A549 (cell line): ENCODE data around the gene UBE2S. TPM values are rescaled to one million over a fixed set of nuclear protein-coding genes. Genes with fewer than 3 reads are reported as not detected.
"Not testable (repeated sequence)": the region's sequence is repeated elsewhere in the genome, so short reads cannot be mapped to it uniquely, and the experiment has no call there.

ENCODE experiments used
- ATAC-seq, 2 experiments: fragments of 200-7000 bp in 1 of 2; fragments of >200 bp in 1 of 2; cut with Nextera tagmentation in 1 of 2; cut with Tn5 transposase in 1 of 2; 3 replicates each; pipeline versions ENCODE4 v1.8.0 to v1.9.1; 2018 to 2020; ENCODE audit warnings: mild to moderate bottlenecking in 1 of 2, moderate library complexity in 1 of 2
- CTCF ChIA-PET: fragments of 300-600 bp; sonication (Branson Sonifier 250); formaldehyde crosslinking; extraction: SDS; loops from one replicate; lab custom pipeline; 2021; ENCODE audit warnings: antibody characterized with exemption, inconsistent platforms; lab: Yijun Ruan, JAX
- POLR2A ChIA-PET: fragments of 350-600 bp; formaldehyde crosslinking; extraction: SDS; loops from one replicate; lab custom pipeline; 2021; ENCODE audit warnings: antibody characterized with exemption, inconsistent platforms; lab: Yijun Ruan, JAX
- DNase-seq, 2 experiments: peaks; one replicate each; pipeline versions ENCODE4 v3.0.0 to v3.0.0-alpha.2; 2011 to 2016; ENCODE audit warnings: low read depth in 1 of 2, low spot score in 1 of 2
- FAIRE-seq: peaks from 2 replicates; lab custom pipeline; 2011; peaks lifted over from hg19 to GRCh38; lab: Jason Lieb, UNC
- H3K27ac ChIP-seq, 2 experiments: fragments of >200 bp; sonication (Bioruptor Twin); formaldehyde crosslinking; 3 replicates each; pipeline ENCODE4 v1.5.1; 2016 to 2017
- H3K4me1 ChIP-seq: fragments of >200 bp; sonication (Bioruptor Twin); formaldehyde crosslinking; 3 replicates; pipeline ENCODE4 v1.6.1; 2016
- H3K4me2 ChIP-seq: fragments of >200 bp; sonication (Bioruptor Twin); formaldehyde crosslinking; 3 replicates; pipeline ENCODE4 v1.6.1; 2016
- H3K4me3 ChIP-seq: fragments of >200 bp; sonication (Bioruptor Twin); formaldehyde crosslinking; 3 replicates; pipeline ENCODE4 v1.5.1; 2016
- H3K9me3 ChIP-seq: fragments of >200 bp; sonication (Bioruptor Twin); formaldehyde crosslinking; 3 replicates; pipeline ENCODE4 v1.6.1; 2016
- CHD2 ChIP-seq: fragments of 150-350 bp; IDR thresholded peaks from 2 replicates; pipeline ENCODE4 v1.6.1; 2014; ENCODE audit warnings: low read length; ENCODE audit not compliant: partially characterized antibody
- CHD4 ChIP-seq: fragments of 200-600 bp; sonication (generic); IDR thresholded peaks from 2 replicates; pipeline ENCODE4 v1.6.1; 2016; ENCODE audit warnings: antibody characterized with exemption, mild to moderate bottlenecking, borderline replicate concordance
- ESRRA ChIP-seq: fragments of 150-350 bp; IDR thresholded peaks from 2 replicates; pipeline ENCODE4 v1.6.1; 2014; ENCODE audit warnings: mild to moderate bottlenecking, low read length, borderline replicate concordance
- HDAC2 ChIP-seq: fragments of 200-600 bp; sonication (generic); IDR thresholded peaks from 2 replicates; pipeline ENCODE4 v1.6.1; 2016
- HOXA7 ChIP-seq: fragments of 250-450 bp; sonication (Bioruptor Pico); IDR thresholded peaks from 2 replicates; pipeline ENCODE4 v1.5.0; 2020; ENCODE audit warnings: mild to moderate bottlenecking, moderate library complexity
- HOXB13 ChIP-seq: fragments of 250-450 bp; sonication (Bioruptor Pico); IDR thresholded peaks from 2 replicates; pipeline ENCODE4 v1.5.0; 2020; ENCODE audit warnings: low read depth, mild to moderate bottlenecking, moderate library complexity
- KDM1A ChIP-seq: fragments of 200-600 bp; sonication (generic); IDR thresholded peaks from 2 replicates; pipeline ENCODE4 v1.6.1; 2016; ENCODE audit warnings: low read depth, mild to moderate bottlenecking
- KDM5A ChIP-seq: fragments of 200-600 bp; sonication (generic); IDR thresholded peaks from 2 replicates; pipeline ENCODE4 v1.6.1; 2016; ENCODE audit warnings: antibody characterized with exemption, mild to moderate bottlenecking
- MAFK ChIP-seq: fragments of 450-650 bp; IDR thresholded peaks from 2 replicates; pipeline ENCODE4 v1.6.1; 2014; ENCODE audit not compliant: partially characterized antibody
- MAZ ChIP-seq: fragments of 150-350 bp; IDR thresholded peaks from 2 replicates; pipeline ENCODE4 v1.6.1; 2014; ENCODE audit warnings: antibody characterized with exemption, low read depth, low read length, borderline replicate concordance
- MYC ChIP-seq: IDR thresholded peaks from 2 replicates; pipeline ENCODE4 v1.6.1; 2012; ENCODE audit warnings: mild to moderate bottlenecking, inconsistent platforms, low read length, improper control_type of control experiment, borderline replicate concordance
- NPAS2 ChIP-seq: fragments of 250-450 bp; sonication (Bioruptor Pico); IDR thresholded peaks from 2 replicates; pipeline ENCODE4 v1.8.0; 2022; ENCODE audit warnings: mild to moderate bottlenecking, moderate library complexity, borderline replicate concordance
- ZFP36 ChIP-seq: fragments of 450-650 bp; IDR thresholded peaks from 2 replicates; pipeline ENCODE4 v1.6.1; 2014; ENCODE audit warnings: borderline replicate concordance; ENCODE audit not compliant: partially characterized antibody
- WGBS: methylation state at CpG from one replicate; pipeline ENCODE4 v1.1.6; 2017; ENCODE audit errors: missing lambda C conversion rate; 5-methylcytosine and 5-hydroxymethylcytosine counted together
- polyA plus RNA-seq, 4 experiments: library from polyadenylated mRNA; depleted of rRNA in 3 of 4; stranded (reverse); fragments of >200 nt; fragmentation: RNase III in 1 of 4; extraction: RNeasy Plus Mini Kit Qiagen cat#74134 plus additional on column Dnase treatment in 1 of 4; gene quantifications; 2 replicates in 3 of 4; 3 replicates in 1 of 4; pipeline ENCODE4 v1.2.3, GENCODE V29; 2011 to 2017
- TF ChIP-seq, protein P1 (sequence below): IDR thresholded peaks from 2 replicates; pipeline ENCODE4 v1.6.1; 2012
- TF ChIP-seq, protein P2 (sequence below): fragments of >200 bp; sonication (Bioruptor Twin); formaldehyde crosslinking; IDR thresholded peaks from 3 replicates; pipeline ENCODE4 v1.5.1; 2016
- TF ChIP-seq, protein P3 (sequence below): fragments of 250-450 bp; sonication (Bioruptor Pico); IDR thresholded peaks from 2 replicates; pipeline ENCODE4 v1.5.0; 2020; ENCODE audit warnings: low read depth, mild to moderate bottlenecking, moderate library complexity
- TF ChIP-seq, protein P4 (sequence below): fragments of >200 bp; sonication (Bioruptor Twin); formaldehyde crosslinking; IDR thresholded peaks from 3 replicates; pipeline ENCODE4 v1.6.1; 2016
- TF ChIP-seq, protein P5 (sequence below): fragments of 450-650 bp; IDR thresholded peaks from 2 replicates; pipeline ENCODE4 v1.6.1; 2014; ENCODE audit warnings: antibody characterized with exemption

UBE2S gene
- polyA plus RNA-seq, 2 of the 4 experiments (the other 2 are of a cell fraction): 139 to 295 TPM

DNA sequence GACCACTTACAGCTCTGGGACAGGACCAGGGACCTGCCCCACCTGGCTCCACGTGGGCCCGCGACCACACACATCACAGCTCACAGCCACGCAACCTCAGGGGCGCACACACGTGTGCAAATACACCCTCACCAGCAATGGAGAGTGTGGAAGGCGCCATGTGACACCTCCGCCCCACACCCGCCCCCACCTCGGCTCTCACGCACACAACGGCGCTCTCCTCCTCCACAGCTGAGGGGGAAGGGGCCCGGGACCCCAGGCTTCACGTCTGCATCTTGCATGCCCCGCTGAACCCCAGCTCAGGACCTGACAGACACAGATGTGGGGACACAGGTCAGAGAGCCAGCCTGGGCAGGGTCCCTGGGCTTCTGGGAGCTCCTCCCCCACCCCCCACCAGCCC, 41.9 kb upstream of the UBE2S start:
- FAIRE-seq (no peak), ATAC-seq (no peak), DNase-seq (no peak)
- POLR2A ChIA-PET: no interaction called here
- no peak for TF ChIP-seq HDAC2
- no peak for TF ChIP-seq HOXA7 (CRISPR knock-in tag)
- TF ChIP-seq, protein P1, sequence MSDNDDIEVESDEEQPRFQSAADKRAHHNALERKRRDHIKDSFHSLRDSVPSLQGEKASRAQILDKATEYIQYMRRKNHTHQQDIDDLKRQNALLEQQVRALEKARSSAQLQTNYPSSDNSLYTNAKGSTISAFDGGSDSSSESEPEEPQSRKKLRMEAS: no peak
- TF ChIP-seq MAZ: no peak
- TF ChIP-seq ESRRA: no peak
- no peak for TF ChIP-seq KDM5A
- TF ChIP-seq, protein P2, sequence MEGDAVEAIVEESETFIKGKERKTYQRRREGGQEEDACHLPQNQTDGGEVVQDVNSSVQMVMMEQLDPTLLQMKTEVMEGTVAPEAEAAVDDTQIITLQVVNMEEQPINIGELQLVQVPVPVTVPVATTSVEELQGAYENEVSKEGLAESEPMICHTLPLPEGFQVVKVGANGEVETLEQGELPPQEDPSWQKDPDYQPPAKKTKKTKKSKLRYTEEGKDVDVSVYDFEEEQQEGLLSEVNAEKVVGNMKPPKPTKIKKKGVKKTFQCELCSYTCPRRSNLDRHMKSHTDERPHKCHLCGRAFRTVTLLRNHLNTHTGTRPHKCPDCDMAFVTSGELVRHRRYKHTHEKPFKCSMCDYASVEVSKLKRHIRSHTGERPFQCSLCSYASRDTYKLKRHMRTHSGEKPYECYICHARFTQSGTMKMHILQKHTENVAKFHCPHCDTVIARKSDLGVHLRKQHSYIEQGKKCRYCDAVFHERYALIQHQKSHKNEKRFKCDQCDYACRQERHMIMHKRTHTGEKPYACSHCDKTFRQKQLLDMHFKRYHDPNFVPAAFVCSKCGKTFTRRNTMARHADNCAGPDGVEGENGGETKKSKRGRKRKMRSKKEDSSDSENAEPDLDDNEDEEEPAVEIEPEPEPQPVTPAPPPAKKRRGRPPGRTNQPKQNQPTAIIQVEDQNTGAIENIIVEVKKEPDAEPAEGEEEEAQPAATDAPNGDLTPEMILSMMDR: no peak
- TF ChIP-seq, protein P3, sequence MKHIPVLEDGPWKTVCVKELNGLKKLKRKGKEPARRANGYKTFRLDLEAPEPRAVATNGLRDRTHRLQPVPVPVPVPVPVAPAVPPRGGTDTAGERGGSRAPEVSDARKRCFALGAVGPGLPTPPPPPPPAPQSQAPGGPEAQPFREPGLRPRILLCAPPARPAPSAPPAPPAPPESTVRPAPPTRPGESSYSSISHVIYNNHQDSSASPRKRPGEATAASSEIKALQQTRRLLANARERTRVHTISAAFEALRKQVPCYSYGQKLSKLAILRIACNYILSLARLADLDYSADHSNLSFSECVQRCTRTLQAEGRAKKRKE: no peak
- no peak for TF ChIP-seq KDM1A
- no peak for TF ChIP-seq HOXB13
- TF ChIP-seq MYC: no peak
- no peak for TF ChIP-seq CHD4
- TF ChIP-seq ZFP36: no peak
- TF ChIP-seq CHD2: no peak
- TF ChIP-seq NPAS2 (CRISPR knock-in tag): no peak
- no peak overlapping the region for H3K4me2 ChIP-seq
- no peak overlapping the region for H3K4me3 ChIP-seq
- H3K4me1 ChIP-seq: peaks cover 32% of the 10 kb centered on the region
- CTCF ChIA-PET: interaction anchor here (0.8 to 1.5 kb wide), 5 partner anchors 18 to 158 kb away, joined by 3 to 8 read pairs (median 5); no protein-coding TSS in a partner anchor
- no peak overlapping the region for H3K27ac ChIP-seq
- 75% methylated on average over 10 of the region's 16 CpGs for WGBS
- H3K9me3 ChIP-seq: no peaks in the 10 kb centered on the region

DNA sequence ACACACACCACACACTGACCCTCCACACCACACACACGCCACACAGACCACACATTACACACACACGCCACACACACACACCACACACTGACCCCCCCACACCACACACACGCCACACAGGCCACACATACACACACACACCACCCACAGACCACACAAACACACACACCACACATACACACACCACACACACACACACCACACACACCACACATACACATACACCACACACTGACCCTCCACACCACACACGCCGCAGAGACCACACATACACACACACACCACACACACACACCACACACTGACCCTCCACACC, 40.5 kb upstream of the UBE2S start:
- ChIA-PET CTCF (interaction anchor here (1.9 to 4.7 kb wide), 3 partner anchors 19 to 288 kb away, joined by 7 to 31 read pairs (median 12); no protein-coding TSS in a partner anchor), POLR2A (interaction anchor here (0.5 to 1.9 kb wide), 3 partner anchors 28 to 74 kb away, joined by 3 to 9 read pairs (median 5); partner anchors contain the start of genes UBE2S and ZNF628)
- H3K27ac ChIP-seq, H3K9me3 ChIP-seq, FAIRE-seq, DNase-seq, H3K4me3 ChIP-seq, ATAC-seq: not testable (repeated sequence)
- Histone ChIP-seq H3K4me1 (peaks cover 24% of the 10 kb centered on the region), H3K4me2 (peak overlapping the region; percentile 46)
- WGBS: 52% methylated on average over 5 of the region's 5 CpGs

DNA sequence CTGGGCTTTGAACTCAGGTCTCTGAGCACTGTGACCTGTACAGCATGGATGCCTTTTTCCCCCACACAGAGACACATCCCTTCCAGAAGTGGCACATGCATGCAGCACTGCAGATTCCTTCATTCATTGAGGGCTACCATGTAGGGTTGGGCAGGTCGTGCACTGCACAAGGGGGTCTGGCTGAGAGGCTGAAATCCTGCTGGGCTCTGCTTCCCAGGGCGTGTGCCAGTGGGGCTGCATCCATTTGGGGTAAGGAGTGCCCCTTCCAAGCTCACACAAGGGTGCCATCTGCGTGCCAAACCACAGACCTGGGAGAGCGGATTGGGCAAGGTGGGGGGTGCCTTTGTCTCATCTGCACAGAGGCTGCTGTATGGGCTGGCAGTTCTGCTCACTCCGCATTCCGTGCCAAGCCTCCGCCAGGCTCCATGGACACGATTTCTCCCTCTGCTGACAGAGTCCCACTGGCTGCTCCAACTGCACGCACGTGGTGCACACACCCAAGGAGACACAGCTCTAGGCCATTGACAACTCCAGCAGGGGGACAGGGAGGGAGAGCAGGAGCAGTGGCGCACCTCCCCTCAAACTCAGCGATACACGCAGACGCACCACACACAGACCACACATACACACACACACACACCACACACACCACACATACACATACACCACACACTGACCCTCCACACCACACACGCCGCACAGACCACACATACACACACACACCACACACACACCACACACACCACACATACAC, 40.0 kb upstream of the UBE2S start:
- ChIA-PET POLR2A (interaction anchor here (0.5 to 1.9 kb wide), 3 partner anchors 29 to 75 kb away, joined by 3 to 9 read pairs (median 5); partner anchors contain the start of genes UBE2S and ZNF628), CTCF (interaction anchor here (1.9 to 4.7 kb wide), 3 partner anchors 20 to 287 kb away, joined by 7 to 31 read pairs (median 12); no protein-coding TSS in a partner anchor)
- peak; percentile 77 to 81 for ATAC-seq
- 8% methylated on average over 16 of the region's 16 CpGs for WGBS
- TF ChIP-seq, protein P1: peak; percentile 89
- TF ChIP-seq, protein P4, sequence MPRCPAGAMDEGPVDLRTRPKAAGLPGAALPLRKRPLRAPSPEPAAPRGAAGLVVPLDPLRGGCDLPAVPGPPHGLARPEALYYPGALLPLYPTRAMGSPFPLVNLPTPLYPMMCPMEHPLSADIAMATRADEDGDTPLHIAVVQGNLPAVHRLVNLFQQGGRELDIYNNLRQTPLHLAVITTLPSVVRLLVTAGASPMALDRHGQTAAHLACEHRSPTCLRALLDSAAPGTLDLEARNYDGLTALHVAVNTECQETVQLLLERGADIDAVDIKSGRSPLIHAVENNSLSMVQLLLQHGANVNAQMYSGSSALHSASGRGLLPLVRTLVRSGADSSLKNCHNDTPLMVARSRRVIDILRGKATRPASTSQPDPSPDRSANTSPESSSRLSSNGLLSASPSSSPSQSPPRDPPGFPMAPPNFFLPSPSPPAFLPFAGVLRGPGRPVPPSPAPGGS: no peak
- TF ChIP-seq, protein P5, sequence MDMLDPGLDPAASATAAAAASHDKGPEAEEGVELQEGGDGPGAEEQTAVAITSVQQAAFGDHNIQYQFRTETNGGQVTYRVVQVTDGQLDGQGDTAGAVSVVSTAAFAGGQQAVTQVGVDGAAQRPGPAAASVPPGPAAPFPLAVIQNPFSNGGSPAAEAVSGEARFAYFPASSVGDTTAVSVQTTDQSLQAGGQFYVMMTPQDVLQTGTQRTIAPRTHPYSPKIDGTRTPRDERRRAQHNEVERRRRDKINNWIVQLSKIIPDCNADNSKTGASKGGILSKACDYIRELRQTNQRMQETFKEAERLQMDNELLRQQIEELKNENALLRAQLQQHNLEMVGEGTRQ: peak; percentile 60
- no peak for TF ChIP-seq HOXB13
- TF ChIP-seq MAFK: peak; percentile 52
- TF ChIP-seq CHD4: no peak
- TF ChIP-seq HDAC2: no peak
- TF ChIP-seq, all 56 proteins: peak for 3
- Histone ChIP-seq H3K4me2 (peak overlapping the region; percentile 46), H3K4me1 (peaks cover 27% of the 10 kb centered on the region), H3K27ac (no peak overlapping the region), H3K9me3 (no peaks in the 10 kb centered on the region), H3K4me3 (no peak overlapping the region)
- FAIRE-seq (no peak), DNase-seq (peak; percentile 88 to 90)
